Body of pancreas (tissue), 4 donors: ENCODE measurements around the gene PTGS2. TPM values are rescaled to one million over a fixed set of nuclear protein-coding genes. Genes with fewer than 3 reads are reported as not detected.

Experiments used
- ATAC-seq: fragments of 150-250 bp; one replicate; pipeline ENCODE4 v1.9.1; 2016
- DNase-seq, 4 donors: peaks; one replicate each; pipeline ENCODE4 v3.0.0-alpha.2; 2019
- H3K27ac ChIP-seq, 4 donors: fragments of 200-600 bp; sonication (generic); 1 replicate in 3 of 4; 2 replicates in 1 of 4; pipeline versions ENCODE4 v1.5.1 to v1.6.1; 2016 to 2019; ENCODE audit warnings: mild to moderate bottlenecking in 1 of 4, mixed read lengths in 1 of 4, moderate library complexity in 1 of 4
- H3K27me3 ChIP-seq, 2 donors: fragments of 200-600 bp; sonication (generic); one replicate each; pipeline ENCODE4 v1.6.0; 2016; ENCODE audit warnings: mild to moderate bottlenecking in 1 of 2
- H3K36me3 ChIP-seq, 2 donors: fragments of 200-600 bp; sonication (generic); replicated peaks in 1 of 2; 2 replicates each; pipeline ENCODE4 v1.5.1; 2016; ENCODE audit warnings: low read depth in 2 of 2; ENCODE audit not compliant: insufficient read depth in 1 of 2
- H3K4me1 ChIP-seq: fragments of 200-600 bp; sonication (generic); one replicate; pipeline ENCODE4 v1.6.0; 2016
- H3K4me3 ChIP-seq, 2 donors: fragments of 200-600 bp; sonication (generic); 1 replicate in 1 of 2; 2 replicates in 1 of 2; pipeline ENCODE4 v1.5.1; 2016 to 2019
- H3K9me3 ChIP-seq, 3 donors: fragments of 200-600 bp; sonication (generic); 1 replicate in 2 of 3; 2 replicates in 1 of 3; pipeline ENCODE4 v1.5.1; 2016
- CTCF ChIP-seq, 7 experiments: fragments of 450-650 bp in 4 of 7; fragments of 200-600 bp in 3 of 7; sonication (generic) in 3 of 7; IDR thresholded peaks; one replicate each; pipeline ENCODE4 v1.5.1; 2016 to 2019; ENCODE audit warnings: antibody characterized with exemption in 7 of 7
- POLR2A ChIP-seq, 3 donors: fragments of 450-650 bp; IDR thresholded peaks; one replicate each; pipeline ENCODE4 v1.6.1; 2016; ENCODE audit warnings: antibody characterized with exemption in 3 of 3, mild to moderate bottlenecking in 2 of 3
- WGBS, 2 donors: methylation state at CpG; one replicate each; pipeline ENCODE4 v1.1.5; 2017; 5-methylcytosine and 5-hydroxymethylcytosine counted together
- intact Hi-C: fragments of 100-400 bp; cut with DNase I; formaldehyde crosslinking; loops from one replicate; pipeline ENCODE4 v1.15.1; 2023
- total RNA-seq, 2 donors: library from RNA; depleted of rRNA; stranded (reverse); fragments of >200 nt; gene quantifications; one replicate each; pipeline ENCODE4 v1.1.0, GENCODE V29; 2016

PTGS2 gene
- total RNA-seq, 2 donors from 2014 or later: 1.3 to 3.3 TPM

GRCh38 chr1:186662752-186663151 lies 17.5 kb downstream of the PTGS2 start:
- DNase-seq: no peak
- no peaks in the 10 kb centered on the region for H3K27me3 ChIP-seq
- no peaks in the 10 kb centered on the region for H3K36me3 ChIP-seq
- H3K9me3 ChIP-seq: no peaks in the 10 kb centered on the region
- TF ChIP-seq CTCF (IDR thresholded peaks at IDR 0.05) (no peak), POLR2A (IDR thresholded peaks at IDR 0.05) (no peak)
- H3K27ac ChIP-seq: no peak overlapping the region
- H3K4me1 ChIP-seq: no peaks in the 10 kb centered on the region
- H3K4me3 ChIP-seq: no peak overlapping the region
- ATAC-seq: no peak
- intact Hi-C loops: no loop called here

GRCh38 chr1:186659890-186660341 lies 20.3 kb downstream of the PTGS2 start:
- Histone ChIP-seq H3K4me1 (no peaks in the 10 kb centered on the region), H3K4me3 (no peak overlapping the region), H3K9me3 (no peaks in the 10 kb centered on the region), H3K36me3 (no peaks in the 10 kb centered on the region), H3K27me3 (no peaks in the 10 kb centered on the region), H3K27ac (no peak overlapping the region)
- intact Hi-C loops: no loop called here
- no peak for TF ChIP-seq POLR2A (IDR thresholded peaks at IDR 0.05)
- TF ChIP-seq CTCF (IDR thresholded peaks at IDR 0.05): no peak
- DNase-seq (no peak), ATAC-seq (no peak)

- no peaks in the 10 kb centered on the region for H3K27me3 ChIP-seq
- no peaks in the 10 kb centered on the region for H3K36me3 ChIP-seq
- no peak overlapping the region for H3K27ac ChIP-seq
- DNase-seq (no peak), ATAC-seq (no peak)
- H3K4me3 ChIP-seq: no peak overlapping the region
- H3K9me3 ChIP-seq: no peaks in the 10 kb centered on the region
- no peak for TF ChIP-seq CTCF (IDR thresholded peaks at IDR 0.05)
- H3K4me1 ChIP-seq: no peaks in the 10 kb centered on the region
- intact Hi-C loops: no loop called here
Observed at GRCh38 chr1:186658999-186659398, 21.2 kb downstream of the PTGS2 start.

- ATAC-seq (no peak), DNase-seq (no peak)
- no peaks in the 10 kb centered on the region for H3K4me1 ChIP-seq
- H3K4me3 ChIP-seq: no peak overlapping the region
- WGBS, 2 donors: 65 to 75% methylated on average over 2 of the region's 2 CpGs
- no peaks in the 10 kb centered on the region for H3K9me3 ChIP-seq
- H3K27ac ChIP-seq: no peak overlapping the region
- TF ChIP-seq POLR2A (IDR thresholded peaks at IDR 0.05) (no peak), CTCF (IDR thresholded peaks at IDR 0.05) (no peak)
- intact Hi-C loops: no loop called here
- no peaks in the 10 kb centered on the region for H3K27me3 ChIP-seq
- no peaks in the 10 kb centered on the region for H3K36me3 ChIP-seq
Observed at GRCh38 chr1:186657481-186657880, 22.7 kb downstream of the PTGS2 start.

- no peak for ATAC-seq
- H3K9me3 ChIP-seq: no peaks in the 10 kb centered on the region
Observed at GRCh38 chr1:186655876-186656275, 24.3 kb downstream of the PTGS2 start.

More at GRCh38 chr1:186655876-186656275, 24.3 kb downstream of the PTGS2 start:
- no peak overlapping the region for H3K4me3 ChIP-seq
- H3K27me3 ChIP-seq: no peaks in the 10 kb centered on the region
- H3K27ac ChIP-seq: no peak overlapping the region
- TF ChIP-seq POLR2A (IDR thresholded peaks at IDR 0.05) (no peak), CTCF (IDR thresholded peaks at IDR 0.05) (no peak)
- 44 to 65% methylated on average over 3 of the region's 3 CpGs for WGBS, 2 donors
- intact Hi-C loops: no loop called here
- H3K36me3 ChIP-seq: no peaks in the 10 kb centered on the region
- no peaks in the 10 kb centered on the region for H3K4me1 ChIP-seq
- peak in 1 of 4 donors; percentile 11 for DNase-seq
